MCF 10A (cell line): ENCODE results near the gene ACTA1. TPM values are rescaled to one million over a fixed set of nuclear protein-coding genes. Genes with fewer than 3 reads are reported as not detected.

ENCODE experiments used
- Bru-seq: library from RNA; stranded (reverse); fragments of 400-500 nt; gene quantifications from one replicate; lab custom pipeline; 2021; lab: Mats Ljungman, UMichigan
- BruChase-seq, 2 experiments: library from RNA; stranded (reverse); fragments of 400-500 nt; gene quantifications; one replicate each; lab custom pipeline; 2021; lab: Mats Ljungman, UMichigan
- BruUV-seq: library from RNA; stranded (reverse); fragments of 400-500 nt; replicated peaks from 2 replicates; lab custom pipeline; 2021; lab: Mats Ljungman, UMichigan
- CTCF ChIA-PET: fragments of 300-600 bp; sonication (Branson Sonifier 250); formaldehyde crosslinking; extraction: SDS; loops from one replicate; lab custom pipeline; 2021; ENCODE audit warnings: antibody characterized with exemption, inconsistent platforms; lab: Yijun Ruan, JAX
- POLR2A ChIA-PET: fragments of 300-600, 350-650 bp; sonication (Branson Sonifier 250); formaldehyde crosslinking; extraction: SDS; loops from one replicate; lab custom pipeline; 2020; ENCODE audit warnings: antibody characterized with exemption, inconsistent platforms; lab: Yijun Ruan, JAX
- DNase-seq: peaks from one replicate; pipeline ENCODE4 v3.0.0-alpha.2; 2018; ENCODE audit not compliant: unreplicated experiment
- H3K27ac Mint-ChIP-seq: one replicate; pipeline ENCODE4 v1.8.0; 2022; ENCODE audit warnings: mild to moderate bottlenecking, low read depth, mixed read lengths; ENCODE audit not compliant: unreplicated experiment
- H3K27me3 Mint-ChIP-seq: one replicate; pipeline ENCODE4 v1.8.0; 2022; ENCODE audit warnings: mixed read lengths; ENCODE audit not compliant: insufficient read depth, unreplicated experiment
- H3K36me3 Mint-ChIP-seq: one replicate; pipeline ENCODE4 v1.8.0; 2022; ENCODE audit warnings: mild to moderate bottlenecking, moderate library complexity, mixed read lengths; ENCODE audit not compliant: insufficient read depth, unreplicated experiment
- H3K4me1 Mint-ChIP-seq: one replicate; pipeline ENCODE4 v1.8.0; 2022; ENCODE audit warnings: mixed read lengths; ENCODE audit not compliant: insufficient read depth, unreplicated experiment
- H3K4me3 Mint-ChIP-seq: one replicate; pipeline ENCODE4 v1.8.0; 2022; ENCODE audit warnings: mild to moderate bottlenecking, moderate library complexity, mixed read lengths; ENCODE audit not compliant: unreplicated experiment
- H3K9me3 Mint-ChIP-seq: one replicate; pipeline ENCODE4 v1.8.0; 2022; ENCODE audit warnings: mixed read lengths; ENCODE audit not compliant: unreplicated experiment
- CTCF ChIP-seq: fragments of 200-600 bp; IDR thresholded peaks from one replicate; pipeline ENCODE4 v1.8.0; 2022; ENCODE audit warnings: antibody characterized with exemption, mild to moderate bottlenecking; ENCODE audit not compliant: unreplicated experiment
- intact Hi-C: fragments of 100-400 bp; cut with micrococcal nuclease; formaldehyde crosslinking; loops from 2 replicates; pipeline ENCODE4 v1.14.1; 2022
- long read RNA-seq: library from polyadenylated mRNA; stranded (forward); transcript quantifications from one replicate; pipeline ENCODE4 v2.0.0, GENCODE V29; 2022
- total RNA-seq: library from RNA; stranded (reverse); gene quantifications from 2 replicates; pipeline ENCODE4 v1.2.3, GENCODE V29; 2022

The ACTA1 gene
- 0.42 TPM in 1 of 2 replicates, not detected in the other for total RNA-seq
- Bru-seq, nascent RNA: percentile 24 among the genes with signal in this experiment
- BruChase-seq, experiment 1, labeled RNA remaining after a 6-hour chase: percentile 47 among the genes with signal in this experiment
- BruChase-seq, experiment 2, labeled RNA remaining after a 2-hour chase: percentile 34 among the genes with signal in this experiment
- long read RNA-seq, partial matches to known transcripts: 1 of 1 reads
- long read RNA-seq, other reads (novel, unspliced or antisense): 0 of 1 reads

- ChIA-PET CTCF (no interaction called here), POLR2A (no interaction called here)
- no peak within 1 kb of the TSS for H3K4me3 Mint-ChIP-seq
- H3K9me3 Mint-ChIP-seq: no peaks in the 10 kb centered on the region
- TF ChIP-seq CTCF: no peak
- no peak for DNase-seq
- H3K36me3 Mint-ChIP-seq: peaks cover 12% of the 10 kb centered on the region
- H3K4me1 Mint-ChIP-seq: no peaks in the 10 kb centered on the region
- H3K27ac Mint-ChIP-seq: no peak within 1 kb of the TSS
- intact Hi-C loops: no loop called here
- BruUV-seq: no TSS peak
- H3K27me3 Mint-ChIP-seq: peaks cover 24% of the 10 kb centered on the region
These were observed at the start of gene ACTA1 for GRCh38 chr1:229434005-229434640. TSS of gene ACTA1 (minus strand) at chr1:229434094. CDS start at chr1:229433115, 979 bp downstream.

GRCh38 chr1:229482511-229482910, 48.6 kb upstream of the ACTA1 start:
- H3K27ac Mint-ChIP-seq: no peak overlapping the region
- H3K4me3 Mint-ChIP-seq: no peak overlapping the region
- H3K9me3 Mint-ChIP-seq: no peaks in the 10 kb centered on the region
- no peak for TF ChIP-seq CTCF
- no peak for DNase-seq
- CTCF ChIA-PET: interaction anchor here (0.6 to 8.8 kb wide), 43 partner anchors 9 to 1422 kb away, joined by 3 to 200 read pairs (median 5); partner anchors contain the start of gene NUP133
- peaks cover 88% of the 10 kb centered on the region for H3K36me3 Mint-ChIP-seq
- BruUV-seq: no TSS peak
- no peaks in the 10 kb centered on the region for H3K4me1 Mint-ChIP-seq
- no peaks in the 10 kb centered on the region for H3K27me3 Mint-ChIP-seq
- POLR2A ChIA-PET: interaction anchor here (0.6 to 3.2 kb wide), 7 partner anchors 14 to 227 kb away, joined by 4 to 20 read pairs (median 6); partner anchors contain the start of gene NUP133
- intact Hi-C loops: loop anchor here (1.0 to 5.0 kb wide), 4 partner anchors 210 to 818 kb away; partner anchors contain the start of gene RAB4A

- no peaks in the 10 kb centered on the region for H3K9me3 Mint-ChIP-seq
- DNase-seq: no peak
- H3K4me1 Mint-ChIP-seq: no peaks in the 10 kb centered on the region
- POLR2A ChIA-PET: interaction anchor here (0.7 to 1.9 kb wide), 3 partner anchors 15 to 218 kb away, joined by 3 to 5 read pairs (median 4); partner anchors contain the start of gene RAB4A
- intact Hi-C loops: loop anchor here (5.0 kb wide), 1 partner anchor 208 kb away; the partner anchor contains the start of gene RAB4A
- peaks cover 88% of the 10 kb centered on the region for H3K36me3 Mint-ChIP-seq
- H3K27ac Mint-ChIP-seq: peak overlapping the region; percentile 0
- CTCF ChIA-PET: interaction anchor here (0.5 to 8.8 kb wide), 21 partner anchors 9 to 829 kb away, joined by 3 to 200 read pairs (median 5); no protein-coding TSS in a partner anchor
- BruUV-seq: no TSS peak
- no peaks in the 10 kb centered on the region for H3K27me3 Mint-ChIP-seq
- TF ChIP-seq CTCF: no peak
- no peak overlapping the region for H3K4me3 Mint-ChIP-seq
These were observed 46.6 kb upstream of the ACTA1 start for GRCh38 chr1:229480495-229480894.
